Spleen (tissue), 13 donors: ENCODE data around the gene BPHL. TPM values are rescaled to one million over a fixed set of nuclear protein-coding genes. Genes with fewer than 3 reads are reported as not detected.

Source experiments
- DNase-seq: peaks from one replicate; pipeline ENCODE4 v3.0.0-alpha.2; 2020
- H3K27ac ChIP-seq, 8 donors: fragments of 200-600 bp; sonication (generic) in 7 of 8; 1 replicate in 4 of 8; 2 replicates in 4 of 8; pipeline versions ENCODE4 v1.5.0 to v1.8.0; 2016 to 2021; ENCODE audit warnings: inconsistent platforms in 4 of 8, mild to moderate bottlenecking in 4 of 8, moderate library complexity in 1 of 8
- H3K27me3 ChIP-seq, 7 donors: fragments of 200-600 bp; sonication (generic) in 6 of 7; replicated peaks in 1 of 7; 1 replicate in 4 of 7; 2 replicates in 3 of 7; pipeline versions ENCODE4 v1.5.0 to v1.8.0; 2016 to 2021; ENCODE audit warnings: inconsistent platforms in 3 of 7, mild to moderate bottlenecking in 1 of 7
- H3K36me3 ChIP-seq, 6 donors: fragments of 200-600 bp; sonication (generic) in 5 of 6; 1 replicate in 4 of 6; 2 replicates in 2 of 6; pipeline versions ENCODE4 v1.5.0 to v1.8.0; 2016 to 2021; ENCODE audit warnings: inconsistent platforms in 2 of 6
- H3K4me1 ChIP-seq, 6 donors: fragments of 200-600 bp; sonication (generic) in 5 of 6; 1 replicate in 3 of 6; 2 replicates in 3 of 6; pipeline versions ENCODE4 v1.5.0 to v1.8.0; 2016 to 2021; ENCODE audit warnings: inconsistent platforms in 3 of 6
- H3K4me3 ChIP-seq, 8 donors: fragments of 200-600 bp; sonication (generic) in 7 of 8; 1 replicate in 4 of 8; 2 replicates in 4 of 8; pipeline versions ENCODE4 v1.5.0 to v1.8.0; 2016 to 2021; ENCODE audit warnings: inconsistent platforms in 4 of 8, mild to moderate bottlenecking in 4 of 8, moderate library complexity in 2 of 8
- H3K9me3 ChIP-seq, 8 donors: fragments of 200-600 bp; sonication (generic) in 7 of 8; 1 replicate in 4 of 8; 2 replicates in 4 of 8; pipeline versions ENCODE4 v1.5.0 to v1.8.0; 2016 to 2021; ENCODE audit warnings: inconsistent platforms in 4 of 8
- POLR2A ChIP-seq, 3 donors: fragments of 450-650 bp; IDR thresholded peaks; one replicate each; pipeline ENCODE4 v1.5.1; 2017; ENCODE audit warnings: antibody characterized with exemption in 3 of 3, mild to moderate bottlenecking in 1 of 3
- POLR2AphosphoS5 ChIP-seq, 3 donors: sonication (generic); formaldehyde crosslinking; IDR thresholded peaks; one replicate each; pipeline ENCODE4 v1.5.1; 2017; ENCODE audit warnings: antibody characterized with exemption in 3 of 3
- WGBS, 5 donors: extraction: QIAGEN DNeasy Blood & Tissue Kit in 3 of 5; methylation state at CpG; one replicate each; pipeline versions ENCODE4 v1.1.5 to v1.1.7; 2013 to 2018; 5-methylcytosine and 5-hydroxymethylcytosine counted together
- intact Hi-C: fragments of 100-400 bp; cut with DNase I; formaldehyde crosslinking; loops from one replicate; pipeline ENCODE4 v1.15.0; 2023; ENCODE audit warnings: low total_unique reads
- long read RNA-seq, 2 donors: transcript quantifications; one replicate each; lab custom pipeline, GENCODE V29; 2026
- polyA plus RNA-seq, 3 donors: library from polyadenylated mRNA; stranded (reverse); fragments of 200-250 nt; gene quantifications; one replicate each; pipeline ENCODE4 v1.2.1, GENCODE V29; 2013
- total RNA-seq, 7 donors: library from RNA; depleted of rRNA in 3 of 7; stranded (reverse); fragments of >200 nt in 3 of 7; fragmentation: NEBNext Ultra II Directional in 4 of 7; extraction: Animal tissue kit (Norgen Biotek cat#: 25700) in 4 of 7; gene quantifications; one replicate each; pipeline versions ENCODE4 v1.1.0 to v1.2.1, GENCODE V29; 2016 to 2021
- TF ChIP-seq, protein P1 (sequence below), 11 experiments: fragments of 200-600 bp in 7 of 11; fragments of 450-650 bp in 4 of 11; sonication (generic) in 4 of 11; IDR thresholded peaks in 8 of 11; conservative IDR thresholded peaks in 3 of 11; 1 replicate in 7 of 11; 2 replicates in 4 of 11; pipeline versions ENCODE4 v1.4.0 to v1.8.0; 2016 to 2021; ENCODE audit warnings: antibody characterized with exemption in 11 of 11, inconsistent platforms in 4 of 11, mild to moderate bottlenecking in 1 of 11
- donor health status: healthy with polysubstance abuse.
- donor health status: DM: no; HTN: no; CAD: no; lungs with moderate emphysema.
- donor health status: DM: no; HTN: no; CAD: no.
- donor health status: Bipolar disorder and iron deficiency.
- donor health status: healthy.
- donor health status: DM: no; HTN: no; CAD: no.
- donor health status: DM: yes; HTN: yes; CAD: no.

BPHL gene
- 10 to 100 TPM in 2 of 7 donors, 1 to 10 TPM in 5; 6.6 to 11.3 (median 9.2) TPM for total RNA-seq
- 10 to 100 TPM in 2 of 3 donors, 1 to 10 TPM in 1; 8.7 to 11.0 (median 10.8) TPM for polyA plus RNA-seq
- long read RNA-seq, donor 1, partial matches to known transcripts, result 5 of 10 reads
- long read RNA-seq, donor 1, other reads (novel, unspliced or antisense), result 0 of 10 reads
- long read RNA-seq, donor 2, transcript BPHL-203 (7 exons, 1,928 nt), result major isoform, 6 of 6 reads
- long read RNA-seq, donor 2, partial matches to known transcripts, result 0 of 6 reads
- long read RNA-seq, donor 2, other reads (novel, unspliced or antisense), result 0 of 6 reads

DNA sequence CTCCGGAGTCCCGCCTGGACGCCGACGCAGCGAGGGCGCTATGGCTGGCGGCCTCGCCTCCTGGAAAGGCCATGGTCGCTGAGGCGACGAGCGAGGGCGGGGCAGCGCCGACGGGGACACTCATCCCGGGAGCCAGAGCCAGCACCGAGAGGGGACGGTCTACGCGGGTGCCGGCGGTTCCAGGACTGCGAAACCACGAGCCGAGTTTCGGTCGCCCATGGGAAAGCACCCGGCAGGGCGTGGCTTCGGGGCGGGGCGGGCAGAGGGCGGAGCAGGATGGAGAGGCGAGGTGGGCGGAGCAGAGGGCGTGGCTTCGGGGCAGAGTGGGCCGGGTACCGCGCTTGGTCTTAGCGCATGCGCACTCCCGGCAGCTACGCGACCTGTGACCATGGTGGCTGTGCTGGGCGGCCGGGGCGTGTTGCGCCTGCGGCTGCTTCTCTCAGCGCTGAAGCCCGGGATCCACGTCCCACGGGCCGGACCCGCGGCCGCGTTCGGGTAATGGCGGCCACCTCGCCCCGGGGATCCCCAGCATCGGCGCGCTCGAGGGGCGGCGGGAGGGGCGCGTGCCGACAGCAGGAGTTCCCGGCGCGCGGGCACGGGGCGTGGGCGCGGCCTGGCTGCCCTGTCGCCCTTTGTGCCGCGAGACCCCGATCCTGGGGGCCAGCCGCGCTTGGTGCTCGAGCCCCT is at the start of gene BPHL:
BPHL (plus strand) TSS at position 359 of the 687 bp plus-strand sequence; CDS start at position 389, 30 bp downstream.
- peak within 1 kb of the TSS; percentile 73 to 84 (median 83) for H3K4me3 ChIP-seq
- H3K27me3 ChIP-seq, result no peaks in the 10 kb centered on the region
- H3K9me3 ChIP-seq, result no peaks in the 10 kb centered on the region
- WGBS, 5 donors, result 0 to 1% (median 0%) methylated on average over 8 to 89 of the region's 89 CpGs
- intact Hi-C loops, result no loop called here
- peaks cover 4 to 32% (median 19%) of the 10 kb centered on the region in 6 donors for H3K4me1 ChIP-seq
- DNase-seq, result peak; percentile 100
- H3K27ac ChIP-seq, result peak within 1 kb of the TSS; percentile 73 to 96 (median 94)
- peaks cover 0 to 22% (median 18%) of the 10 kb centered on the region in 6 donors for H3K36me3 ChIP-seq
- TF ChIP-seq, protein P1, sequence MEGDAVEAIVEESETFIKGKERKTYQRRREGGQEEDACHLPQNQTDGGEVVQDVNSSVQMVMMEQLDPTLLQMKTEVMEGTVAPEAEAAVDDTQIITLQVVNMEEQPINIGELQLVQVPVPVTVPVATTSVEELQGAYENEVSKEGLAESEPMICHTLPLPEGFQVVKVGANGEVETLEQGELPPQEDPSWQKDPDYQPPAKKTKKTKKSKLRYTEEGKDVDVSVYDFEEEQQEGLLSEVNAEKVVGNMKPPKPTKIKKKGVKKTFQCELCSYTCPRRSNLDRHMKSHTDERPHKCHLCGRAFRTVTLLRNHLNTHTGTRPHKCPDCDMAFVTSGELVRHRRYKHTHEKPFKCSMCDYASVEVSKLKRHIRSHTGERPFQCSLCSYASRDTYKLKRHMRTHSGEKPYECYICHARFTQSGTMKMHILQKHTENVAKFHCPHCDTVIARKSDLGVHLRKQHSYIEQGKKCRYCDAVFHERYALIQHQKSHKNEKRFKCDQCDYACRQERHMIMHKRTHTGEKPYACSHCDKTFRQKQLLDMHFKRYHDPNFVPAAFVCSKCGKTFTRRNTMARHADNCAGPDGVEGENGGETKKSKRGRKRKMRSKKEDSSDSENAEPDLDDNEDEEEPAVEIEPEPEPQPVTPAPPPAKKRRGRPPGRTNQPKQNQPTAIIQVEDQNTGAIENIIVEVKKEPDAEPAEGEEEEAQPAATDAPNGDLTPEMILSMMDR (IDR thresholded peaks at IDR 0.05 in 8 of 11, conservative IDR thresholded peaks at IDR 0.05 in 3 of 11), result peak in 3 of 11 experiments; percentile 21 to 36 (median 26)
- peak in 2 of 3 donors; percentile 14 to 39 for TF ChIP-seq POLR2A (IDR thresholded peaks at IDR 0.05)
- TF ChIP-seq POLR2AphosphoS5 (IDR thresholded peaks at IDR 0.05), result peak; percentile 87 to 92 (median 90)

- Histone ChIP-seq H3K4me1 (peaks cover 21 to 90% (median 60%) of the 10 kb centered on the region in 6 donors), H3K36me3 (peaks cover 0 to 25% (median 0%) of the 10 kb centered on the region in 6 donors), H3K4me3 (no peak overlapping the region), H3K27ac (peak overlapping the region in 1 of 8 donors; percentile 100), H3K9me3 (no peaks in the 10 kb centered on the region), H3K27me3 (no peaks in the 10 kb centered on the region)
- TF ChIP-seq POLR2A (IDR thresholded peaks at IDR 0.05) (no peak), POLR2AphosphoS5 (IDR thresholded peaks at IDR 0.05) (no peak)
- TF ChIP-seq, protein P1 (IDR thresholded peaks at IDR 0.05 in 8 of 11, conservative IDR thresholded peaks at IDR 0.05 in 3 of 11), result no peak
- no peak for DNase-seq
- intact Hi-C loops, result no loop called here
- 84 to 97% (median 94%) methylated on average over 2 of the region's 2 CpGs for WGBS, 5 donors
Observed at GRCh38 chr6:3071568-3071967, 46.9 kb upstream of the BPHL start.

DNA sequence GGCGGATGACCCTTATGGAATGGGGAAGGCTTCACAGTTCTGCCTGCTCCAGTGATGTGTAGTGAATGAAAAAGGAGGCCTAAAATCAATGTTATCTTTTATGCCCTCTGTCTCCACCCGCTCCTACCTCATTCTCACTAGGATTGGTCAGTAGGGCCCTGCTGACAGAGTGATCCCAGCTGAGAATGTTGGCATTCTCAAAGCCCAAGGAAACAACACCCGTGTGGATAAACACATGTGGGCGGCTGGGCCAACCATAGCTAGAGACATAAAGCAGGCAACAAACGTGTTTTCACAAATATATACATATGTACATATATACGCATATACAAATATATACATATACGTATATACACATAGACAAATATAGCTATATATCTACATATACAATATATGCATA is 45.7 kb upstream of the BPHL start:
- H3K4me1 ChIP-seq, result peaks cover 21 to 89% (median 53%) of the 10 kb centered on the region in 6 donors
- no peak for DNase-seq
- no peak overlapping the region for H3K27ac ChIP-seq

More for the DNA sequence above, 45.7 kb upstream of the BPHL start:
- Histone ChIP-seq H3K27me3 (no peaks in the 10 kb centered on the region), H3K9me3 (no peaks in the 10 kb centered on the region), H3K36me3 (peaks cover under 1 to 37% (median 11%) of the 10 kb centered on the region in 6 donors), H3K4me3 (no peak overlapping the region)
- TF ChIP-seq, protein P1 (IDR thresholded peaks at IDR 0.05 in 8 of 11, conservative IDR thresholded peaks at IDR 0.05 in 3 of 11), result no peak
- TF ChIP-seq POLR2A (IDR thresholded peaks at IDR 0.05) (no peak), POLR2AphosphoS5 (IDR thresholded peaks at IDR 0.05) (no peak)
- intact Hi-C loops, result no loop called here
- WGBS, 5 donors, result 87 to 93% (median 91%) methylated on average over 7 of the region's 7 CpGs
